ENCODE measurements around the gene CDRT4. TPM values are rescaled to one million over a fixed set of nuclear protein-coding genes. Genes with fewer than 3 reads are reported as not detected.
"Not testable (repeated sequence)": the region's sequence is repeated elsewhere in the genome, so short reads cannot be mapped to it uniquely, and the experiment has no call there.

The CDRT4 gene
- polyA plus RNA-seq, 3 donors, result 2.3 to 3.1 (median 2.3) TPM

GRCh38 chr17:15462976-15463772 lies 4.2 kb downstream of the CDRT4 start:
- DNase-seq (ENCODE audit: low read depth in 3 of 3, low spot score in 2 of 3), result peak in 1 of 3 donors; percentile 46

- no peak for DNase-seq (ENCODE audit: low read depth in 3 of 3, low spot score in 2 of 3)
Observed at GRCh38 chr17:15457723-15458094, 9.7 kb downstream of the CDRT4 start.

- no peak for DNase-seq (ENCODE audit: low read depth in 3 of 3, low spot score in 2 of 3)
Observed at GRCh38 chr17:15456972-15457722, 10.3 kb downstream of the CDRT4 start.

- DNase-seq (ENCODE audit: low read depth in 3 of 3, low spot score in 2 of 3), result no peak
Observed at GRCh38 chr17:15456496-15456895, 10.9 kb downstream of the CDRT4 start.

GRCh38 chr17:15454346-15454745 lies 13.1 kb downstream of the CDRT4 start:
- no peak for DNase-seq (ENCODE audit: low read depth in 3 of 3, low spot score in 2 of 3)

- no peak for DNase-seq (ENCODE audit: low read depth in 3 of 3, low spot score in 2 of 3)
Observed at GRCh38 chr17:15453782-15454181, 13.6 kb downstream of the CDRT4 start.

GRCh38 chr17:15453246-15453645 lies 14.2 kb downstream of the CDRT4 start:
- no peak for DNase-seq (ENCODE audit: low read depth in 3 of 3, low spot score in 2 of 3)

GRCh38 chr17:15452746-15453145 lies 14.7 kb downstream of the CDRT4 start:
- no peak for DNase-seq (ENCODE audit: low read depth in 3 of 3, low spot score in 2 of 3)

- DNase-seq (ENCODE audit: low read depth in 3 of 3, low spot score in 2 of 3), result no peak
Observed at GRCh38 chr17:15451680-15452079, 15.7 kb downstream of the CDRT4 start.

GRCh38 chr17:15448580-15448956 lies 18.9 kb downstream of the CDRT4 start:
- no peak for DNase-seq (ENCODE audit: low read depth in 3 of 3, low spot score in 2 of 3)

- DNase-seq (ENCODE audit: low read depth in 3 of 3, low spot score in 2 of 3), result no peak
Observed at GRCh38 chr17:15447928-15448579, 19.4 kb downstream of the CDRT4 start.

GRCh38 chr17:15446036-15446435 lies 21.4 kb downstream of the CDRT4 start:
- no peak for DNase-seq (ENCODE audit: low read depth in 3 of 3, low spot score in 2 of 3)

GRCh38 chr17:15444805-15445204 lies 22.6 kb downstream of the CDRT4 start:
- DNase-seq (ENCODE audit: low read depth in 3 of 3, low spot score in 2 of 3), result no peak

GRCh38 chr17:15442311-15443180 lies 24.9 kb downstream of the CDRT4 start:
- DNase-seq (ENCODE audit: low read depth in 3 of 3, low spot score in 2 of 3), result no peak

- DNase-seq (ENCODE audit: low read depth in 3 of 3, low spot score in 2 of 3), result no peak
Observed at GRCh38 chr17:15441315-15441714, 26.1 kb downstream of the CDRT4 start.

- DNase-seq (ENCODE audit: low read depth in 3 of 3, low spot score in 2 of 3), result no peak
Observed at GRCh38 chr17:15440347-15440746, 27.1 kb downstream of the CDRT4 start.

GRCh38 chr17:15439205-15439985 lies 28.0 kb downstream of the CDRT4 start:
- DNase-seq (ENCODE audit: low read depth in 3 of 3, low spot score in 2 of 3), result not testable (repeated sequence)

- DNase-seq (ENCODE audit: low read depth in 3 of 3, low spot score in 2 of 3), result no peak
Observed at GRCh38 chr17:15438491-15439105, 28.8 kb downstream of the CDRT4 start.

GRCh38 chr17:15437303-15437635 lies 30.2 kb downstream of the CDRT4 start:
- DNase-seq (ENCODE audit: low read depth in 3 of 3, low spot score in 2 of 3), result no peak

Data from right renal cortex interstitium (tissue), 3 donors.